SK-N-MC (cell line): Measurements from ENCODE around the gene PPM1B.
"Not testable (repeated sequence)": the region's sequence is repeated elsewhere in the genome, so short reads cannot be mapped to it uniquely, and the experiment has no call there.

ENCODE experiments used
- DNase-seq: peaks from one replicate; pipeline ENCODE4 v3.0.0-alpha.2; 2011; ENCODE audit warnings: low read depth, low spot score
- H3K27ac ChIP-seq: fragments of 200-600 bp; sonication (generic); 2 replicates; pipeline ENCODE4 v1.5.1; 2016; ENCODE audit warnings: mixed run types
- H3K36me3 ChIP-seq: fragments of 200-600 bp; sonication (generic); 2 replicates; pipeline ENCODE4 v1.6.1; 2017; ENCODE audit warnings: antibody characterized with exemption, low read length, mixed read lengths; ENCODE audit not compliant: insufficient read depth
- H3K4me3 ChIP-seq: fragments of 200-600 bp; sonication (generic); 2 replicates; pipeline ENCODE4 v1.5.1; 2016
- H3K9ac ChIP-seq: fragments of 200-600 bp; sonication (generic); 2 replicates; pipeline ENCODE4 v1.8.0; 2017; ENCODE audit warnings: mixed run types, mixed read lengths; ENCODE audit not compliant: insufficient read length
- H3K9me3 ChIP-seq: fragments of 200-600 bp; sonication (generic); 2 replicates; pipeline ENCODE4 v1.6.1; 2017; ENCODE audit warnings: low read depth, mild to moderate bottlenecking, antibody characterized with exemption, low read length, moderate library complexity, mixed read lengths
- EZH2 ChIP-seq: fragments of 200-600 bp; sonication (generic); IDR thresholded peaks from one replicate; pipeline ENCODE4 v1.6.1; 2017; ENCODE audit warnings: antibody characterized with exemption
- FOXP2 ChIP-seq: optimal IDR thresholded peaks from 2 replicates; pipeline ENCODE3; 2011; ENCODE audit warnings: mild to moderate bottlenecking, moderate library complexity; ENCODE audit not compliant: insufficient read depth; ENCODE audit errors: extremely low read length, control extremely low read depth
- POLR2AphosphoS5 ChIP-seq: IDR thresholded peaks from 2 replicates; pipeline ENCODE4 v1.6.1; 2012; ENCODE audit warnings: mild to moderate bottlenecking, low read depth, low read length, borderline replicate concordance

PPM1B gene

DNA sequence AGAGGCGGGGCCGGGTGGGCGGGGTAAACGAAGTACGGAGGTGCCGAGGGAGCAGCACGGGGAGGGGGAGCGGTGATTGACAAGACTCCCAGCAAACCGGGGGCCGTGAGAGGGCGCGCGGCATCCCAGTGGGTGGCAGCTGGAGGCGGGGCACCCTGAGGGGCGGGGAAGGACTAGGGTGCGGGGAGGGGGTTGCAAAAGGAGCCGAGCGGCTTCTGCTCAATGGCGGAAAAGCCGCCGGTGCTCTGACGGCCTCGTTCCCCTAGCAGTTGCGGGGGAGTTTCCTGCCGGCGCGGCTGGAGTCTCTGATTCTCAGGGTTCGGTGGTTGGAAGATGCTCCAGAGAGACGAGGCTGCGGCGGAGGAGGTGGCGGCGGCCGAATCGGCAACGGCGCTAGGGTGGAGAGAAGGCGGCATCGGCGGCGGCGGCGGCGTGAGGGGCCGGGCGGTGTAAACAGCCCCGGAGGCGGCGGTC lies at the start of gene PPM1B:
TSS of gene PPM1B (plus strand) at position 195 of the 474 bp plus-strand sequence. CDS start 32,325 bp downstream, outside the sequence.
- peak within 1 kb of the TSS; percentile 97 for H3K27ac ChIP-seq
- TF ChIP-seq EZH2 (no peak), POLR2AphosphoS5 (peak; percentile 92)
- H3K4me3 ChIP-seq = peak within 1 kb of the TSS; percentile 96
- H3K36me3 ChIP-seq = no peaks in the 10 kb centered on the region
- H3K9ac ChIP-seq = peak within 1 kb of the TSS; percentile 92
- DNase-seq = no peak
- no peaks in the 10 kb centered on the region for H3K9me3 ChIP-seq

DNA sequence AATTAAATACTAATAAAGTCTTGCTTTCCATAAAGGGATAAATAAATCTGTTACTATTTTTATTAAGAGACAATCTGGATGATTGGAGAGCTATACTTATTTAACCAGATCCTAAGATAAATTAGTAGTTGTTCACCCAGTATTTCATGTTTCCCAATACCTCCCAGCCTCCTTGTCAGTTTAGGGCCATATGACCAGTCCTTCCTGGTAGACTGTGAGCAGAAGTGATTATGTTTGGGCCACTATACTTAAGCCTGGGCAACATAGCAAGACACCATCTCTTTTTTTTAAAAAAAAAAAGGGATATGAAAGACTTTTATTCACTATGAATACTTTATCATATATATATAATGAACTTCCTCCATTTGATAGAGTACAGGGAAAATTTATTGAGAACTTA lies 48.8 kb upstream of the PPM1B start:
- H3K9ac ChIP-seq = no peak overlapping the region
- H3K27ac ChIP-seq = no peak overlapping the region
- no peak overlapping the region for H3K4me3 ChIP-seq
- no peaks in the 10 kb centered on the region for H3K9me3 ChIP-seq
- TF ChIP-seq POLR2AphosphoS5 (no peak), EZH2 (no peak), FOXP2 (no peak)
- DNase-seq = no peak
- H3K36me3 ChIP-seq = no peaks in the 10 kb centered on the region

DNA sequence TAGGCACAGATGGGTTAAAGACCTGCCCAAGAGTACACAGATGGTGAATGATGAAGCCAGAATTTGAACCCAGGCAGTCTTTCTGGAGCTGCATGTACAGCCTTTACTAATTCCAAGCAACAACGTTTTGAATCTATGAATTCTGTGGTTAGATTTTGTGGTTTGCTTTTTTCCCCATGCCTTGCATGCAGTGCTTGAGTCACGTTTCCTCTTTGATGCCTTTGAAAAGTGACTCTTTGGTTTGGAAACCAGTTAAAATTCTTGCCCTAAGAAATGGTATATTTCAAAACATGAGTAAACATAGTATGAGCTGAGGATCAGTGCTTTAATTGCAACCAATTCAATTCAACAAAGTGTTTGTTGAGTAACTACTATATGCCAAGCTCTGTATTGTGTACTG lies 48.2 kb upstream of the PPM1B start:
- peak; percentile 59 for DNase-seq
- Histone ChIP-seq H3K9ac (no peak overlapping the region), H3K9me3 (no peaks in the 10 kb centered on the region), H3K4me3 (no peak overlapping the region), H3K36me3 (no peaks in the 10 kb centered on the region), H3K27ac (no peak overlapping the region)
- TF ChIP-seq POLR2AphosphoS5 = no peak
- TF ChIP-seq FOXP2 = no peak
- no peak for TF ChIP-seq EZH2

- Histone ChIP-seq H3K36me3 (no peaks in the 10 kb centered on the region), H3K27ac (no peak overlapping the region), H3K9ac (no peak overlapping the region), H3K4me3 (no peak overlapping the region), H3K9me3 (no peaks in the 10 kb centered on the region)
- DNase-seq = no peak
- no peak for TF ChIP-seq FOXP2
- no peak for TF ChIP-seq POLR2AphosphoS5
- TF ChIP-seq EZH2 = no peak
Observed at GRCh38 chr2:44121899-44122298, 46.8 kb upstream of the PPM1B start.

- H3K9me3 ChIP-seq = no peaks in the 10 kb centered on the region
- DNase-seq = no peak
- no peak overlapping the region for H3K27ac ChIP-seq
- no peak for TF ChIP-seq POLR2AphosphoS5
- no peak for TF ChIP-seq EZH2
- TF ChIP-seq FOXP2 = no peak
- no peak overlapping the region for H3K9ac ChIP-seq
- H3K4me3 ChIP-seq = no peak overlapping the region
- no peaks in the 10 kb centered on the region for H3K36me3 ChIP-seq
Observed at GRCh38 chr2:44124500-44124899, 44.2 kb upstream of the PPM1B start.

DNA sequence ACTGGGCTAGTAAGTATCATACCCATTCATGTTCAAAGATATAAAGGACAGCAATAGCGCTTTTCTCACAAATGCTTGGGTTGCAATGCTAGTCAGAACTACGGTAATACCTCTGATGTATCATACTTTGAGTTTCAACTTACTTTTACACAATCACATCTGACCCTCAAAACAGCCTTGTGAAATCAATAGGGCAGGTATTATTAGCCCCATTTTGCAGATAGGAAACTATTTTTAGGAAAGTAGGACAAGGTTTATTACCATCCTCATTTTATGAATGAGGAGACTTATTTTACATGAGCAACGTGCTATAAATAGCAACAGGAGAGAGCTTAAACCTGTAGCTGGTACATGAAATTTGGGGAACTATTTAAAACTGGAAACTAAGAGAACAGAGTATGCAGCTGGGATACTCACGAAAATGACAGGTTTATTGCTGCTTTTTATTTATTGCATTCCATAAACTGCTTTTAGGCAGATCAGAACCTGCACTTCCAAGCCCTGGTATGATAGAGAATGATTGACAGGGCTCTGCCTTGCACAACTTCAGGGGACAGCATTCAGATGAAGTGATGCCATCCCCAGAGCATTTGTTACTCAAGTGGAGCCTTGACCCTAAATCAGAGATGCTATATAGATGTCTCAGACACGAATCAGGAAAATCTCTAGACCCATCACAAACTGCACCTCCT lies 42.4 kb upstream of the PPM1B start:
- Histone ChIP-seq H3K9ac (no peak overlapping the region), H3K9me3 (no peaks in the 10 kb centered on the region), H3K27ac (no peak overlapping the region), H3K36me3 (no peaks in the 10 kb centered on the region), H3K4me3 (no peak overlapping the region)
- no peak for DNase-seq
- no peak for TF ChIP-seq POLR2AphosphoS5
- TF ChIP-seq FOXP2 = no peak
- TF ChIP-seq EZH2 = no peak

- H3K4me3 ChIP-seq = no peak overlapping the region
- TF ChIP-seq EZH2 (no peak), FOXP2 (no peak), POLR2AphosphoS5 (no peak)
- no peaks in the 10 kb centered on the region for H3K36me3 ChIP-seq
- peak; percentile 16 for DNase-seq
- no peaks in the 10 kb centered on the region for H3K9me3 ChIP-seq
- H3K9ac ChIP-seq = no peak overlapping the region
- no peak overlapping the region for H3K27ac ChIP-seq
Observed at GRCh38 chr2:44130441-44130840, 38.2 kb upstream of the PPM1B start.

- H3K27ac ChIP-seq = no peak overlapping the region
- H3K4me3 ChIP-seq = no peak overlapping the region
- H3K9ac ChIP-seq = no peak overlapping the region
- TF ChIP-seq EZH2 = no peak
- TF ChIP-seq POLR2AphosphoS5 = no peak
- no peak for TF ChIP-seq FOXP2
- no peaks in the 10 kb centered on the region for H3K9me3 ChIP-seq
- H3K36me3 ChIP-seq = no peaks in the 10 kb centered on the region
- no peak for DNase-seq
Observed at GRCh38 chr2:44131177-44131576, 37.5 kb upstream of the PPM1B start.

DNA sequence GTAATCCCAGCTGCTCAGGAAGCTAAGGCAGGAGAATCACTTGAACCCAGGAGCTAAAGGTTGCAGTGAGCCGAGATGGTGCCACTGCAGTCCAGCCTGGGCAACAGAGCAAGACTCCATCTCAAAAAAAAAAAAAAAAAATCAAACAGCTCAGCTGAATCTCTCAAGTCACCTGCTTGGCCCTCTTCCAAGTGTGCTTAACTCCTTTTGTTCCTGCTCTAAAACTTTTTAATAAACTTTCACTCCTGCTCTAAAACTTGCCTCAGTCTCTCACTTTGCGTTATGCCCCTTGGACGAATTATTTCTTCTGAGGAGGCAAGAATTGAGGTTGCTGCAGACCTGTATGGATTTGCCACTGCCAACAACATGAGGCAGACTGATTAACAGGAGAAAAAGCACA lies 35.1 kb upstream of the PPM1B start:
- H3K9me3 ChIP-seq, DNase-seq, H3K9ac ChIP-seq, H3K27ac ChIP-seq, H3K4me3 ChIP-seq, H3K36me3 ChIP-seq: not testable (repeated sequence)
